Measurements from ENCODE around the gene MSH2.

Gene MSH2

GRCh38 chr2:47437287-47437686 lies 34.3 kb downstream of the MSH2 start:
- Histone ChIP-seq H3K27me3 (replicated peaks; ENCODE audit: insufficient read depth, low read length) (no peaks in the 10 kb centered on the region), H3K4me3 (ENCODE audit: low read length) (no peak overlapping the region), H3F3A (ENCODE audit: insufficient read depth, low read length) (no peaks in the 10 kb centered on the region), H4K20me1 (ENCODE audit: insufficient read depth, low read length) (no peaks in the 10 kb centered on the region), H3K36me3 (replicated peaks; ENCODE audit: insufficient read depth, low read length) (no peaks in the 10 kb centered on the region), H3K9me3 (replicated peaks; ENCODE audit: insufficient read depth, low read length) (no peaks in the 10 kb centered on the region), H3K27ac (ENCODE audit: low read length) (no peak overlapping the region), H3K4me1 (ENCODE audit: low read length) (no peaks in the 10 kb centered on the region), H3K9ac (ENCODE audit: low read length) (no peak overlapping the region), H3K4me2 (ENCODE audit: low read depth, low read length) (no peak overlapping the region), H3K79me2 (ENCODE audit: low read length) (no peaks in the 10 kb centered on the region), H3K9me2 (replicated peaks; ENCODE audit: insufficient read depth, low read length) (no peaks in the 10 kb centered on the region), H2AFZ (ENCODE audit: low read length) (no peak overlapping the region)
- DNase-seq, result no peak
- TF ChIP-seq EZH2phosphoT487 (IDR thresholded peaks at IDR 0.05; ENCODE audit: low read length), result no peak

GRCh38 chr2:47438106-47438505 lies 35.1 kb downstream of the MSH2 start:
- Histone ChIP-seq H4K20me1 (ENCODE audit: insufficient read depth, low read length) (no peaks in the 10 kb centered on the region), H3F3A (ENCODE audit: insufficient read depth, low read length) (no peaks in the 10 kb centered on the region), H2AFZ (ENCODE audit: low read length) (no peak overlapping the region), H3K36me3 (replicated peaks; ENCODE audit: insufficient read depth, low read length) (no peaks in the 10 kb centered on the region), H3K9me3 (replicated peaks; ENCODE audit: insufficient read depth, low read length) (no peaks in the 10 kb centered on the region), H3K79me2 (ENCODE audit: low read length) (no peaks in the 10 kb centered on the region), H3K4me1 (ENCODE audit: low read length) (no peaks in the 10 kb centered on the region), H3K4me3 (ENCODE audit: low read length) (no peak overlapping the region), H3K27ac (ENCODE audit: low read length) (no peak overlapping the region), H3K9ac (ENCODE audit: low read length) (no peak overlapping the region), H3K4me2 (ENCODE audit: low read depth, low read length) (no peak overlapping the region), H3K9me2 (replicated peaks; ENCODE audit: insufficient read depth, low read length) (no peaks in the 10 kb centered on the region), H3K27me3 (replicated peaks; ENCODE audit: insufficient read depth, low read length) (no peaks in the 10 kb centered on the region)
- DNase-seq, result no peak
- TF ChIP-seq EZH2 (optimal IDR thresholded peaks at IDR 0.05; ENCODE audit: low read depth, low read length), result no peak
- TF ChIP-seq CTCF (IDR thresholded peaks at IDR 0.05; ENCODE audit: low read length), result no peak

GRCh38 chr2:47438783-47439182 lies 35.8 kb downstream of the MSH2 start:
- H3K4me1 ChIP-seq (ENCODE audit: low read length), result no peaks in the 10 kb centered on the region
- no peak overlapping the region for H3K27ac ChIP-seq (ENCODE audit: low read length)
- no peaks in the 10 kb centered on the region for H3K36me3 ChIP-seq (replicated peaks; ENCODE audit: insufficient read depth, low read length)
- H3K4me3 ChIP-seq (ENCODE audit: low read length), result no peak overlapping the region
- H3K9ac ChIP-seq (ENCODE audit: low read length), result no peak overlapping the region
- no peak for DNase-seq
- H3K9me2 ChIP-seq (replicated peaks; ENCODE audit: insufficient read depth, low read length), result no peaks in the 10 kb centered on the region
- H3F3A ChIP-seq (ENCODE audit: insufficient read depth, low read length), result no peaks in the 10 kb centered on the region
- no peak overlapping the region for H2AFZ ChIP-seq (ENCODE audit: low read length)
- no peak for TF ChIP-seq EZH2phosphoT487 (IDR thresholded peaks at IDR 0.05; ENCODE audit: low read length)
- no peak for TF ChIP-seq CTCF (IDR thresholded peaks at IDR 0.05; ENCODE audit: low read length)
- TF ChIP-seq EZH2 (optimal IDR thresholded peaks at IDR 0.05; ENCODE audit: low read depth, low read length), result no peak
- no peaks in the 10 kb centered on the region for H3K9me3 ChIP-seq (replicated peaks; ENCODE audit: insufficient read depth, low read length)
- H3K27me3 ChIP-seq (replicated peaks; ENCODE audit: insufficient read depth, low read length), result no peaks in the 10 kb centered on the region
- H3K4me2 ChIP-seq (ENCODE audit: low read depth, low read length), result no peak overlapping the region
- H3K79me2 ChIP-seq (ENCODE audit: low read length), result no peaks in the 10 kb centered on the region
- no peaks in the 10 kb centered on the region for H4K20me1 ChIP-seq (ENCODE audit: insufficient read depth, low read length)

- H3F3A ChIP-seq (ENCODE audit: insufficient read depth, low read length), result no peaks in the 10 kb centered on the region
- TF ChIP-seq EZH2phosphoT487 (IDR thresholded peaks at IDR 0.05; ENCODE audit: low read length) (no peak), EZH2 (optimal IDR thresholded peaks at IDR 0.05; ENCODE audit: low read depth, low read length) (no peak), CTCF (IDR thresholded peaks at IDR 0.05; ENCODE audit: low read length) (no peak)
- H3K9ac ChIP-seq (ENCODE audit: low read length), result no peak overlapping the region
- no peaks in the 10 kb centered on the region for H3K9me2 ChIP-seq (replicated peaks; ENCODE audit: insufficient read depth, low read length)
- H3K9me3 ChIP-seq (replicated peaks; ENCODE audit: insufficient read depth, low read length), result no peaks in the 10 kb centered on the region
- H2AFZ ChIP-seq (ENCODE audit: low read length), result no peak overlapping the region
- H3K4me2 ChIP-seq (ENCODE audit: low read depth, low read length), result no peak overlapping the region
- H3K4me3 ChIP-seq (ENCODE audit: low read length), result no peak overlapping the region
- no peaks in the 10 kb centered on the region for H3K36me3 ChIP-seq (replicated peaks; ENCODE audit: insufficient read depth, low read length)
- H3K79me2 ChIP-seq (ENCODE audit: low read length), result no peaks in the 10 kb centered on the region
- H3K27ac ChIP-seq (ENCODE audit: low read length), result no peak overlapping the region
- no peaks in the 10 kb centered on the region for H4K20me1 ChIP-seq (ENCODE audit: insufficient read depth, low read length)
- no peaks in the 10 kb centered on the region for H3K4me1 ChIP-seq (ENCODE audit: low read length)
- no peaks in the 10 kb centered on the region for H3K27me3 ChIP-seq (replicated peaks; ENCODE audit: insufficient read depth, low read length)
- DNase-seq, result no peak
Observed at GRCh38 chr2:47451790-47452189, 48.8 kb downstream of the MSH2 start.

All from MM.1S (cell line).